Activated CD8-positive, alpha-beta memory T cell treated with anti-CD3 and anti-CD28 coated beads, Interleukin-2, amount 50 U/mL, for 1 hour (primary cell): ENCODE data around the gene WIZ.

Experiments used
- DNase-seq: peaks from one replicate; pipeline ENCODE4 v3.0.0-alpha.2; 2020; ENCODE audit errors: extremely low read depth

WIZ gene

GRCh38 chr19:15378534-15379082 lies 71.1 kb downstream of the WIZ start:
- no peak for DNase-seq

GRCh38 chr19:15374796-15375440 lies 74.8 kb downstream of the WIZ start:
- DNase-seq, result no peak

- DNase-seq, result no peak
Measured at GRCh38 chr19:15374105-15374651, 75.6 kb downstream of the WIZ start.

- DNase-seq, result no peak
Measured at GRCh38 chr19:15373644-15374043, 76.1 kb downstream of the WIZ start.

- DNase-seq, result no peak
Measured at GRCh38 chr19:15372891-15373301, 76.9 kb downstream of the WIZ start.

- DNase-seq, result no peak
Measured at GRCh38 chr19:15372470-15372869, 77.3 kb downstream of the WIZ start.

- no peak for DNase-seq
Measured at GRCh38 chr19:15371786-15372380, 77.9 kb downstream of the WIZ start.

- DNase-seq, result no peak
Measured at GRCh38 chr19:15371119-15371518, 78.6 kb downstream of the WIZ start.
